Fibroblast of lung (primary cell): Measurements from ENCODE around the gene WFDC2.

ENCODE experiments used
- CTCF ChIP-seq, 2 donors: IDR thresholded peaks in 1 of 2; conservative IDR thresholded peaks in 1 of 2; 1 replicate in 1 of 2; 2 replicates in 1 of 2; pipeline ENCODE4 v1.5.1; 2011 to 2012; ENCODE audit warnings: low read length in 2 of 2, control low read depth in 1 of 2, inconsistent platforms in 1 of 2, low read depth in 1 of 2, mild to moderate bottlenecking in 1 of 2
- EZH2 ChIP-seq: IDR thresholded peaks from 2 replicates; pipeline ENCODE4 v1.5.1; 2012; ENCODE audit warnings: low read length, control low read depth, mild to moderate bottlenecking; ENCODE audit errors: missing control alignments

- TF ChIP-seq CTCF (conservative IDR thresholded peaks at IDR 0.05 in 1 of 2, IDR thresholded peaks at IDR 0.05 in 1 of 2; ENCODE audit: low read depth in 1 of 2, low read length in 2 of 2) = no peak
- no peak for TF ChIP-seq EZH2
Observed at GRCh38 chr20:45448270-45448669, 21.3 kb upstream of the WFDC2 start.
